Trophoblast cell (in vitro differentiated cells and primary cell): ENCODE results near the gene COL13A1.

Experiments
- DNase-seq, 2 donors: peaks; one replicate each; pipeline ENCODE4 v3.0.0-alpha.2; 2016
- H2AFZ ChIP-seq: 2 replicates; pipeline ENCODE4 v1.6.1; 2013; ENCODE audit warnings: low read length, moderate library complexity, mild to moderate bottlenecking; ENCODE audit not compliant: insufficient read depth, poor library complexity
- H2AK5ac ChIP-seq: 2 replicates; pipeline ENCODE4 v1.6.1; 2013; ENCODE audit warnings: mild to moderate bottlenecking, low read length
- H2BK120ac ChIP-seq: 2 replicates; pipeline ENCODE4 v1.6.1; 2013; ENCODE audit warnings: low read length, mild to moderate bottlenecking, moderate library complexity; ENCODE audit not compliant: insufficient read depth, poor library complexity
- H2BK12ac ChIP-seq: 2 replicates; pipeline ENCODE4 v1.6.1; 2013; ENCODE audit warnings: mild to moderate bottlenecking, low read length, moderate library complexity
- H2BK5ac ChIP-seq: 2 replicates; pipeline ENCODE4 v1.6.1; 2013; ENCODE audit warnings: low read length, low read depth, moderate library complexity, mild to moderate bottlenecking; ENCODE audit not compliant: poor library complexity
- H3K14ac ChIP-seq: 2 replicates; pipeline ENCODE4 v1.6.1; 2013; ENCODE audit warnings: mild to moderate bottlenecking, low read length
- H3K18ac ChIP-seq: 2 replicates; pipeline ENCODE4 v1.6.1; 2013; ENCODE audit warnings: mild to moderate bottlenecking, low read length
- H3K23ac ChIP-seq: 2 replicates; pipeline ENCODE4 v1.6.1; 2013; ENCODE audit warnings: low read length
- H3K27ac ChIP-seq: 2 replicates; pipeline ENCODE4 v1.5.1; 2013; ENCODE audit warnings: low read depth, mild to moderate bottlenecking, inconsistent platforms, low read length, moderate library complexity
- H3K27me3 ChIP-seq: 2 replicates; pipeline ENCODE4 v1.6.1; 2013; ENCODE audit warnings: inconsistent platforms, mild to moderate bottlenecking, low read length, moderate library complexity; ENCODE audit not compliant: insufficient read depth
- H3K36me3 ChIP-seq, 2 experiments: 1 replicate in 1 of 2; 2 replicates in 1 of 2; pipeline ENCODE4 v1.6.1; 2013; ENCODE audit warnings: low read length in 2 of 2, mild to moderate bottlenecking in 2 of 2, moderate library complexity in 1 of 2; ENCODE audit not compliant: insufficient read depth in 2 of 2, control insufficient read depth in 1 of 2
- H3K4ac ChIP-seq: 2 replicates; pipeline ENCODE4 v1.6.1; 2013; ENCODE audit warnings: low read depth, mild to moderate bottlenecking, low read length, moderate library complexity
- H3K4me1 ChIP-seq, 2 experiments: 1 replicate in 1 of 2; 2 replicates in 1 of 2; pipeline ENCODE4 v1.6.1; 2013; ENCODE audit warnings: low read length in 2 of 2, mild to moderate bottlenecking in 2 of 2, moderate library complexity in 1 of 2; ENCODE audit not compliant: insufficient read depth in 2 of 2, control insufficient read depth in 1 of 2
- H3K4me2 ChIP-seq: 2 replicates; pipeline ENCODE4 v1.6.1; 2013; ENCODE audit warnings: inconsistent platforms, mild to moderate bottlenecking, low read length, moderate library complexity
- H3K4me3 ChIP-seq: 2 replicates; pipeline ENCODE4 v1.5.1; 2013; ENCODE audit warnings: mild to moderate bottlenecking, low read depth, low read length, inconsistent platforms
- H3K79me1 ChIP-seq: one replicate; pipeline ENCODE4 v1.6.1; 2013; ENCODE audit warnings: low read length
- H3K79me2 ChIP-seq: 2 replicates; pipeline ENCODE4 v1.6.1; 2013; ENCODE audit warnings: low read length, mild to moderate bottlenecking; ENCODE audit not compliant: control insufficient read depth, insufficient read depth, poor library complexity
- H3K9ac ChIP-seq: 2 replicates; pipeline ENCODE4 v1.6.1; 2013; ENCODE audit warnings: mild to moderate bottlenecking, low read length
- H3K9me3 ChIP-seq: 2 replicates; pipeline ENCODE4 v1.6.1; 2013; ENCODE audit warnings: low read depth, mild to moderate bottlenecking, control low read depth, inconsistent platforms, low read length; ENCODE audit not compliant: insufficient read depth
- H4K12ac ChIP-seq: 2 replicates; pipeline ENCODE4 v1.6.1; 2013; ENCODE audit warnings: low read depth, mild to moderate bottlenecking, low read length, moderate library complexity
- H4K8ac ChIP-seq: 2 replicates; pipeline ENCODE4 v1.6.1; 2013; ENCODE audit warnings: low read depth, mild to moderate bottlenecking, low read length, moderate library complexity
- H4K91ac ChIP-seq: one replicate; pipeline ENCODE4 v1.6.1; 2013; ENCODE audit warnings: low read depth, mild to moderate bottlenecking, low read length, moderate library complexity
- WGBS: extraction: QIAGEN DNeasy Blood & Tissue Kit; methylation state at CpG from one replicate; pipeline ENCODE4 v1.1.7; 2013; ENCODE audit warnings: missing lambda C conversion rate; ENCODE audit not compliant: insufficient read length, insufficient coverage; ENCODE audit errors: extremely low coverage; 5-methylcytosine and 5-hydroxymethylcytosine counted together

COL13A1 gene

DNA sequence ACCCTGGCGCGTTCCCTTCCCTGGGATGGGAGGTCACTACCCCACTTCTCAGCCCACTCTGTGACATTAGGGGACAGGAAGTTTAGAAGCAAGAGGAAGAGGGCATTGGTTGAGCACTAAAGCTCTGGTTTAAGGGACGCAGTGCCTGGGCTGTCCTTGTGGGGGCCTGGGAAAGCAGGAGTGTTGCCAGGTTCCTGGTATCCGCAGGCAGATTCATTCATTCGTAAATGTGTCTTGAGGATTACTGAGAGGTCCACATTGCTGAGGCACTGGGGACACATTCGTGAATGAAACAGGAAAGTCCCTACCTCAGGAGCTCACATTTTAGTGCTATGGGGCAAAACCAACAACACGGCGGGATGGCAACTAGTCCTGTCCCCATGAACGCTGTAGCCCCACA is 69.4 kb downstream of the COL13A1 start:
- no peak overlapping the region for H4K91ac ChIP-seq
- no peaks in the 10 kb centered on the region for H3K79me2 ChIP-seq
- no peaks in the 10 kb centered on the region for H3K9me3 ChIP-seq
- H2AFZ ChIP-seq, result no peak overlapping the region
- H3K4me1 ChIP-seq, result no peaks in the 10 kb centered on the region
- H2BK12ac ChIP-seq, result no peak overlapping the region
- H3K4me2 ChIP-seq, result no peak overlapping the region
- H2BK5ac ChIP-seq, result no peak overlapping the region
- no peak overlapping the region for H3K14ac ChIP-seq
- H4K8ac ChIP-seq, result no peak overlapping the region
- no peak overlapping the region for H3K4me3 ChIP-seq
- no peaks in the 10 kb centered on the region for H3K79me1 ChIP-seq
- no peak overlapping the region for H3K18ac ChIP-seq
- no peak overlapping the region for H3K9ac ChIP-seq
- H2BK120ac ChIP-seq, result no peak overlapping the region
- no peak overlapping the region for H3K23ac ChIP-seq
- H3K27me3 ChIP-seq, result no peaks in the 10 kb centered on the region
- no peak for DNase-seq
- no peaks in the 10 kb centered on the region for H3K36me3 ChIP-seq
- H4K12ac ChIP-seq, result no peak overlapping the region
- H3K4ac ChIP-seq, result no peak overlapping the region
- WGBS, result no CpG with 5 or more reads among the region's 9 CpGs
- H2AK5ac ChIP-seq, result no peak overlapping the region
- no peak overlapping the region for H3K27ac ChIP-seq

DNA sequence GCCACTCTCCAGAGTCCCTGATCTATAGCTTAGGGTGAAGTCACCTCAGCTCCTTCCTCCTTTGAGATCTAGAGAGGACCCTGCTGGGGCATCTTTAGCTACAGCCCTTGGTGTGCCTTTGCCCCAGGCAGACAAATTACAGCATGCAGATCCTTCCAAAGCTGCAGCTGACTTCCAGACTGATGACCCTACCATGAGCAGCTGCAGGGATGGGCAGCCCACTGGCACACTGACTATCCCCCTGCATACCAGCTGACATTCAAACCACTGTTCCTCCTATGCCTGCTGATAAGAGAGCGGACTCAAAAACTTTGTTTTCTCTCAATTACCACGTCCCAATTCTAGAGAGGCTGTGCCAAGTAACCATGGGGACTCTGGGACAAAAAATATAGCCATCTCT is 70.6 kb downstream of the COL13A1 start:
- no peaks in the 10 kb centered on the region for H3K79me1 ChIP-seq
- H3K9ac ChIP-seq, result no peak overlapping the region
- no peak overlapping the region for H3K4me3 ChIP-seq
- H3K4me1 ChIP-seq, result no peaks in the 10 kb centered on the region
- H4K91ac ChIP-seq, result no peak overlapping the region
- H4K8ac ChIP-seq, result no peak overlapping the region
- no peak overlapping the region for H3K27ac ChIP-seq
- no peak overlapping the region for H2AFZ ChIP-seq
- H3K9me3 ChIP-seq, result no peaks in the 10 kb centered on the region
- H2BK120ac ChIP-seq, result no peak overlapping the region
- H2AK5ac ChIP-seq, result no peak overlapping the region
- H3K79me2 ChIP-seq, result no peaks in the 10 kb centered on the region
- H2BK5ac ChIP-seq, result no peak overlapping the region
- DNase-seq, result no peak
- H3K23ac ChIP-seq, result no peak overlapping the region
- H3K36me3 ChIP-seq, result no peaks in the 10 kb centered on the region
- no peak overlapping the region for H3K4ac ChIP-seq
- no peak overlapping the region for H4K12ac ChIP-seq
- no peak overlapping the region for H2BK12ac ChIP-seq
- no peak overlapping the region for H3K4me2 ChIP-seq
- H3K18ac ChIP-seq, result no peak overlapping the region
- H3K27me3 ChIP-seq, result no peaks in the 10 kb centered on the region
- no CpG with 5 or more reads among the region's 2 CpGs for WGBS
- H3K14ac ChIP-seq, result no peak overlapping the region

DNA sequence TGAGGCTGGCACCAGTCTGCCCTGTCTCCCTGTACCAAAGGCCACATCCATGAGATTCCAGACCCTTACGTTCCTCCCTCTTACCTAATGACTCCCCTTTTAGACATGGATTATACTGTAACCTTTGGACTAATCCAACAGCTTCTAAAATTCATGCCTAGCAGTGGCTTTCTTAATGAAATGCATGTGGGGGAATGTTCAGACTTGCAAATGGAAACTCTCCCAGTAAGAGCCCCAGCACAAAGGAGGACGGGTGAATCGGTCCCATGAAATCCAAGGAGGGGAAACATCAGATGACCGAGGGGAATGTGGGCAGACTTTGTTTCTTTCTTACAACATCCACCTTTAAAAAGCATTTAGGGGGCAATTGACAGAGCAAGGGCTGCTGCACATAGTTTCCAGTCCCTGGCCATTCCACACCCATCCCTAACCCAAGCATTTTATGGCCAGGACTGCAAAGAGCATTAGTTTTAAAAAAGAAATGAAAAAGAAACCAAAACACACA is 71.5 kb downstream of the COL13A1 start:
- Histone ChIP-seq H3K9me3 (no peaks in the 10 kb centered on the region), H4K91ac (no peak overlapping the region)
- DNase-seq, result no peak

DNA sequence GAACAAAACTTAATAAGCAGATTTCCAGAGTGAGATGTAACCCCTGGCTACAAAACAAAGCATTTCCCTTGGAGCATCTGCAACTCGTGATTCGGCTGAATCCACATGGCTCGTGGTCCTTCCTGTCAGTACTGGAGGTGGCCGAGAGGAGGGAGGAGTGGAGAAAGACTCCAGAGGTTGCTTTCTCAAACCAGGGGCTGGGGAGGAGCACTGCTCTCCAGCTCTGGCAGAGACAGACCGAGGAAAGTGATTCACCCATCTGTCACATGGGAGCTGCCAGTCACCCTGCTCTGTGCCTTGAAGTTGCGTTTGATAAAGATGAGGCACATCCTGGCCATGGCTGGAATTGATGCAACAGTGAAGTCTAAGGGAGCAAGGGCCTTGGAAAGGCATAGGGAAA is 72.7 kb downstream of the COL13A1 start:
- Histone ChIP-seq H3K14ac (no peak overlapping the region), H2BK5ac (no peak overlapping the region)

More for the DNA sequence above, 71.5 kb downstream of the COL13A1 start:
- Histone ChIP-seq H3K4me3 (no peak overlapping the region), H3K23ac (no peak overlapping the region), H2AFZ (no peak overlapping the region), H3K27ac (no peak overlapping the region), H3K14ac (no peak overlapping the region), H4K8ac (no peak overlapping the region), H2BK120ac (no peak overlapping the region), H3K36me3 (no peaks in the 10 kb centered on the region), H2AK5ac (no peak overlapping the region), H3K79me2 (no peaks in the 10 kb centered on the region), H4K12ac (no peak overlapping the region), H3K4me2 (no peak overlapping the region), H2BK12ac (no peak overlapping the region), H3K4ac (no peak overlapping the region), H3K9ac (no peak overlapping the region), H3K4me1 (no peaks in the 10 kb centered on the region), H3K27me3 (no peaks in the 10 kb centered on the region), H3K79me1 (no peaks in the 10 kb centered on the region), H2BK5ac (no peak overlapping the region), H3K18ac (no peak overlapping the region)
- no CpG with 5 or more reads among the region's 4 CpGs for WGBS

More for the DNA sequence above, 72.7 kb downstream of the COL13A1 start:
- Histone ChIP-seq H3K9ac (no peak overlapping the region), H3K27ac (no peak overlapping the region), H2AFZ (no peak overlapping the region), H2BK12ac (no peak overlapping the region), H3K27me3 (no peaks in the 10 kb centered on the region), H4K91ac (no peak overlapping the region), H4K8ac (no peak overlapping the region), H3K9me3 (no peaks in the 10 kb centered on the region), H3K79me2 (no peaks in the 10 kb centered on the region), H3K36me3 (no peaks in the 10 kb centered on the region), H2AK5ac (no peak overlapping the region), H4K12ac (no peak overlapping the region), H3K23ac (no peak overlapping the region), H3K4me2 (no peak overlapping the region), H2BK120ac (no peak overlapping the region), H3K4ac (no peak overlapping the region), H3K4me1 (no peaks in the 10 kb centered on the region), H3K4me3 (no peak overlapping the region), H3K79me1 (no peaks in the 10 kb centered on the region), H3K18ac (no peak overlapping the region)
- DNase-seq, result no peak
- WGBS, result no CpG with 5 or more reads among the region's 6 CpGs
